SK-MEL-5 (cell line): Measurements from ENCODE around the gene SDF2L1. TPM values are rescaled to one million over a fixed set of nuclear protein-coding genes. Genes with fewer than 3 reads are reported as not detected.

Source experiments
- DNase-seq: peaks from one replicate; pipeline ENCODE4 v3.0.0-alpha.2; 2016; ENCODE audit warnings: low read depth, low spot score
- in situ Hi-C: cut with HindIII; loops from 2 replicates; pipeline ENCODE4 v1.10.0; 2016; ENCODE audit warnings: low sequenced_read_pairs, high pct_unique_total_duplicates, low pct_unique_long_range_greater_than_20kb
- total RNA-seq: library from RNA; depleted of rRNA; stranded (reverse); fragments of >200 nt; shearing (Covaris generic); gene quantifications from 2 replicates; pipeline ENCODE4 v1.2.3, GENCODE V29; 2014

SDF2L1 gene
- total RNA-seq, 1 experiment from 2014 or later: 146 TPM

DNA sequence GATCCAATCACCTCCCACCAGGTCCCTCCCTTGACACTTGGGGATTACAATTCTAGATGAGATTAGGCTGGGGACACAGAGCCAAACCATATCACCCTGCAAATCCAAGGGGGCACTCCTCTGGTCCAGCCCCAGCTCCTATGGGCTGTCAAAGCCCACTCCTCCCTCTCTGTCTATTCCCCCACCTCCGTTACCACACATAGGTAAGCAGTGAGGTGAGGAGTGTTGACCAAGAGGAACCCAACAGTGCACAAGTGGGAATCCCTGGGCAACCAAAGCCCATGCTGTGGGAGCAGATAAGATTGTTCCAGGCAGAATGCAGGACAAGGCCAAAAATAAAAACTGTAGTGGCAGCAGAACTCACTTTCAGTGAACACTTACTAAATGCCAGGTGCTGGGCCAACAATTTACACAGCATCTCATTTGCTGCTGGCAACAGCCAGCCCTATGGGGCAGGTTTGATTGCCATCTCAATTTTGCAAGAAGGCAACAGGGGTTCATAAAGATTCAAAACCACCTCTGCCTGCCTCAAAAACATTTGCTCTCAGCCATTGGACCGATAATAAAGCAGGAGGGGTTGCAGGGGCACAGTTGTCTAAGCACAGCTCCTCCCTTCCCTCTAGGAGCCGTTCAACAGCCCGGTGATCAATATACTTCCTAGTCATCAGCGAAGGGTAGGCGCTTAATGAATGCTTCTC, 8.9 kb downstream of the SDF2L1 start:
- in situ Hi-C loops: no loop called here
- no peak for DNase-seq

DNA sequence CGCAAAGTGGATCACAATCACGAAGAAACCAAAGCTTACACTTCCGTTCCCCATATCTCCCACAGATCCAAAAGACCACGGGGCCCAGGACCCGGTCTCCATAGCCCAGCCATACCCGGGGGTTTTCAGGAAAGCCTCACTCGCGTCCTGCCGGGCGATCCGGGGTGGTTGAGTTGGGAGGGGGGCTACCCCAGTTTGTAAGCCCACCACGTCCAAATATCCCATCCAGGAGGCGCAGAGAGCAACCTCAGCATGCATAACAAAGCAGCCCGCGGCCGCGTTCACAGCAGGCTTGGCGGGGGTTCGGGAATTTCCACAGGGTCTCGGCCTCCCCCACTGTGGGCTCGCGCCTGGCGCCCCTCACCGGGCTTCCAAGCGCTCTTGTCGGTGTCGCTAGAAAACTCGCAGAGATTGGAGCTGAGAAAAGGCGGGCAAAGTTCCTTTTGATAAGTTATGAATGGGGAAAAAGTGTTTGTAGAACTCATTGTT, 9.5 kb downstream of the SDF2L1 start:
- in situ Hi-C loops: no loop called here
- DNase-seq: no peak

DNA sequence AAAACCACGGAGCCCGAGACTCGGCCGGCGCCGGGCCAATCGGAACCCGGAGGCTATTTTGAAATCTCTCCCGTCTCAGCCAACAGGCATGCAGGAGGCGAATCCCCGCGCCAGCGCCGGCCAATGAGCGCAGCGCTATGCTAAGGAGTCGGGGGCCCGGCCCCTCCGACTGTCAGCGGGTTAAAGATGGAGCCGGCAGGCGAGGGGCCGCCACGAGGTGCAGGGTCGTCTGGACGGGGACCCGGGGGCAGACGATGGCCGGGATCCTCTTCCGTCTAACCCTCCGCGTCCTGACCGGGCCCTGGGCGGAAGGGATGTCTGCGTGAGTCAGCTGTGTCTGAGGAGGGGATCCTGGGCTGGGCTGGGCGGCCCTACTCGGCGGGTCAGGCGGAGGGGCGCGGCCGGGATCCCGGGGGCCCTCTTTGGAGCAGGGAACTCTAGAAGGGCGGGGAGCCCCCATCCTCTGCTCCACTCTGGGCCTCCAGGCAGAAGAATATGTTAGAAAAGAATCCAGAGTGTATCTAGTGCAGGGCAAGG, 10.0 kb downstream of the SDF2L1 start:
- peak; percentile 92 for DNase-seq
- in situ Hi-C loops: no loop called here

- in situ Hi-C loops: no loop called here
- DNase-seq: no peak
Measured at GRCh38 chr22:21652547-21653545, 10.7 kb downstream of the SDF2L1 start.

GRCh38 chr22:21657020-21657359, 14.9 kb downstream of the SDF2L1 start:
- in situ Hi-C loops: no loop called here
- DNase-seq: no peak

DNA sequence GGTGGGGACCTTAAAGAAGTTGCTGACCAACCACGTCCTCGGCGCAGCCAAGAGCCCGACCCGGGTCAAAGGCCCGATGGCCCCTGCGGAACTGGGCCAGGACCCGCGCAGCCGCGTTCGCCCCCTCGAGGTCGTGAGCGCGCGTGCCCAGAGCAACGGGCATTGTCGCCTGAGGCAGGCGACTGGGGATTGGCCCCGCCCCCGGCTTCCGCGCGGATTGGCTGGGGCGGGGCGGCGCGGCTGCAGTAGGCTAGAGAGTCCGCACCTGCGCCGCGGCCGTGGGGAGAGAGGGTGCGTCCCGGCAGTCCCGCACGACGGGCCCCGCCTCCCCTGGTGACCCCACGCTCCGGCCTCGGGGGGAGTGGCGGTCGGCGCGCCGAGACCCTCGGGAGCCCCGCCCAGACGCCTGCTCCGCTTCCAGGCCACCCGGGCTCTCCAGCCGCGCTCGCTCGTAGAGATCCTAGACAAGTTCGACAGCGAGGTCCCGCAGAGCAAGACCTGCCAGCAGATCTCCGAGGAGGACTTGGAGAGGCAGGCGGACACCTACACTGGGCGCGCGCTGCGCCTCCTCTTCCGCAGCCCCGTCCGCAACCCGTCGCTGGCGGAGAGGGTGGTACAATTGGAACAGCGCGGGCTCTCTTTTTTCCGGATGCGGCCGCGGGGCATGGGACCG, 15.4 kb downstream of the SDF2L1 start:
- in situ Hi-C loops: no loop called here
- DNase-seq: peak; percentile 61

- no peak for DNase-seq
- in situ Hi-C loops: no loop called here
Measured at GRCh38 chr22:21659864-21660525, 17.9 kb downstream of the SDF2L1 start.

DNA sequence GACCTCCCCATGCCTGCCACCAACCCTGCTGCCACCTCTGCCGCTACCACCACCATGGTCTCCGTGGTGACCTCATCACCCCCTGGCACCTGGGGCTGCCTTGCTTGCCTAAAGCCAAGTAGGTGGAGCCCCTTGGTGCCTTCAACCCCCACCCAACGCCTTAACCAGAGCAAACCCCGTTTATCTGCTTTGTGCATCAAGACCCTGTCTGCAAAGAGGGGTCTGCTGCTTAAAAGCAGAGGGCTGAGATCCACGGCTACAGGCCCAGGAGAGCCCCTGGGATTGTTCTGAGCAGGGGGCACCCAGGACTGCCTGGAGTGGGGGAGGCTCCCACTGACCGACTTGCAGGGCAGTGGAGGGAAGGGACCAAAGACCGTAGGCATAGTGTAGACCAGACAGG, 18.8 kb downstream of the SDF2L1 start:
- DNase-seq: no peak
- in situ Hi-C loops: no loop called here

GRCh38 chr22:21661991-21662390, 19.9 kb downstream of the SDF2L1 start:
- in situ Hi-C loops: no loop called here

DNA sequence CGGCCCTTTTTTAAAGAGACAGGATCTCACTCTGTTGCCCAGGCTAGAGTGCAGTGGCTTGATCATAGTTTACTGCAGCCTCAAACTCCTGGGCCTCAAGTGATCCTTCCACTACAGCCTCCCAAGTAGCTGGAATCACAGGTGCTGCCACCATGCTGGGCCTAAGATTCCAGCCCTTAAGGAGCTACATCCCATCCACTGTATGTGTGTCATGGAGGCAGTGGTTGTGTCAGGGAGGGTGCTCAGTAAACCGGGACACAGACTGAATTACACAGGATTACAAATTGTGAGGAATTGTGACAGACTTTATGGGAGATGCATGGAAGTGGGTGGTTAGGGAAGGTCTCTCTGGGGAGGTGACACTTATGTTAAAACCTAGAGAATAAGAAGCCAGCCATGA, 21.6 kb downstream of the SDF2L1 start:
- no peak for DNase-seq
- in situ Hi-C loops: no loop called here

More at GRCh38 chr22:21661991-21662390, 19.9 kb downstream of the SDF2L1 start:
- DNase-seq: no peak

DNA sequence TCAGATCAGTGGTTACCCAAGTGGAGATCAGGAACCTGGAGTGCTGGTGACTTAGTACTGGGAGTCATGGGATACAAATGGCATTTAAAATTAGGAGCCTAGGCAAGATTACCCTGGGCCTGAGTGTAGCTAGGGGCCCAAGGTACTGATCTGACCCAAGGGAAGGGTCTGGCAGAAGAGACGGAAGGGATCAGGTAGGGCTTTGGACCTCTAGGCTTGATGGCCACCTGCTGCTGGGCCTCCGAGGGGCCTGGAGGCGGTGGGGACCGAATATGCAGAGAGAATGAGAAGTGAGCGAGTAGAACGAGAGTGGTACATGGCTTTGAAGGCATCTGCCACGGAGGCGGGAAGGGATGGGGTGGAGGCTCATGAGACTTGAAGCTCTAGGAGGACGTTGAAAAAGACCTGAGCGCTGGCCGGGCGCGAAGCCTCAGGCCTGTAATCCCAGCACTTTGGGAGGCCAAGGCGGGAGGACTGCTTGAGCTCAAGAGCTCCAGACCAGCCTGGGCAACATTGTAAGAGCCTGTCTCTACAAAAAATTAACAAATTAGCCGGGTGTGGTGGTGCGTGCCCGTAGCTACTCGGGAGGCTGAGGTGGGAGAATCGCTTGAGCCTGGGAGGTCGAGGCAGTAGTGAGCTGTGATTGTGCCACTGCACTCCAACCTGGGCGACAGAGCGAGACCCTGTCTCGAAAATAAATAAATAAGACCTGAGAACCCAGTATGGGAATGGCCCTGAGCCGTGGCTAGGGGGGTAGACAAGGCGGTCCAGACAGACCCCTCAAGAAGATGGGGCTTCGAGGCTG, 23.1 kb downstream of the SDF2L1 start:
- no peak for DNase-seq
- in situ Hi-C loops: no loop called here

- in situ Hi-C loops: no loop called here
Measured at GRCh38 chr22:21666786-21667185, 24.7 kb downstream of the SDF2L1 start.

GRCh38 chr22:21669026-21669425, 26.9 kb downstream of the SDF2L1 start:
- in situ Hi-C loops: no loop called here
- no peak for DNase-seq

More at GRCh38 chr22:21666786-21667185, 24.7 kb downstream of the SDF2L1 start:
- no peak for DNase-seq

DNA sequence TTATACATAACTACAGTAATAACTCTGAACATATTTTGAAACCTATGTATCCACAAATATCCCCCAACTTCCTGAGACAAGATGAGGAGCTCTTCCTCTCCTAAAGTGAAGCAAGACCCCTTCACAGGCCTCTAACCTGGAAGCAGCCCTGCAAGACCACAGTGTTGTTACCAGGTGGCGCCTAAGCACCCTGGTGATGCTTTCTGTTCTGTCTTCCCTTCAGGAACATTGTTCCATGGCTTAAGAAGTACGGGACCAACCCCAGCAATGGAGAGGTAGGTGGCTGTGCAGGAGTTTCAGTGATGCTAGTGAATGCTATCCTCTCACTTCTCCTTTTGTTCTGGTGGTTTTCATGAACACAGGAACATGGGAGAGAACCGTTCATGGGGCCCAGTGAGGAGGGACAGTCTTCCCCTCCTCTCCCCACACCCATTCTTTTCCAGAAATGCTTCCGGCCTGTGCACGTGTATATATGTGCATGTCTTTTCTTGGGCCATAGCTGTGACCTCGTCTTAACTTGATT, 30.1 kb downstream of the SDF2L1 start:
- in situ Hi-C loops: no loop called here
- DNase-seq: no peak

- DNase-seq: no peak
- in situ Hi-C loops: no loop called here
Measured at GRCh38 chr22:21673534-21674321, 31.6 kb downstream of the SDF2L1 start.
